Left ventricle myocardium inferior (tissue), 1 donor: Measurements from ENCODE around the gene ADAMTS9. TPM values are rescaled to one million over a fixed set of nuclear protein-coding genes. Genes with fewer than 3 reads are reported as not detected.

ENCODE experiments used
- DNase-seq: peaks from one replicate; pipeline ENCODE4 v3.0.0-alpha.2; 2020
- H3K27ac ChIP-seq: fragments of 200-600 bp; replicated peaks from 2 replicates; pipeline ENCODE4 v1.8.0; 2021
- H3K27me3 ChIP-seq: fragments of 200-600 bp; 2 replicates; pipeline ENCODE4 v1.8.0; 2021; ENCODE audit warnings: low read depth
- H3K36me3 ChIP-seq: fragments of 200-600 bp; 2 replicates; pipeline ENCODE4 v1.8.0; 2021
- H3K4me1 ChIP-seq: fragments of 200-600 bp; 2 replicates; pipeline ENCODE4 v1.8.0; 2021
- H3K4me3 ChIP-seq: fragments of 200-600 bp; 2 replicates; pipeline ENCODE4 v1.8.0; 2021; ENCODE audit warnings: mild to moderate bottlenecking, moderate library complexity
- H3K9me3 ChIP-seq: fragments of 200-600 bp; replicated peaks from 2 replicates; pipeline ENCODE4 v1.8.0; 2021
- CTCF ChIP-seq: fragments of 200-600 bp; IDR thresholded peaks from 2 replicates; pipeline ENCODE4 v1.8.0; 2021; ENCODE audit warnings: antibody characterized with exemption, mild to moderate bottlenecking, borderline replicate concordance
- intact Hi-C: fragments of 100-400 bp; cut with micrococcal nuclease; formaldehyde crosslinking; loops from one replicate; pipeline ENCODE4 v1.11.0; 2022
- total RNA-seq: library from RNA; stranded (reverse); fragmentation: NEBNext Ultra II Directional; extraction: Animal tissue kit (Norgen Biotek cat#: 25700); gene quantifications from one replicate; pipeline ENCODE4 v1.2.1, GENCODE V29; 2021
- donor health status: DM: no; HTN: yes; CAD: no; lungs with severe emphysema.

The ADAMTS9 gene
- total RNA-seq, 1 donor from 2014 or later: 14.7 TPM

- H3K9me3 ChIP-seq: no peaks in the 10 kb centered on the region
- H3K4me1 ChIP-seq: peaks cover 11% of the 10 kb centered on the region
- DNase-seq: no peak
- no peak for TF ChIP-seq CTCF
- peaks cover 60% of the 10 kb centered on the region for H3K27me3 ChIP-seq
- H3K27ac ChIP-seq: no peak overlapping the region
- intact Hi-C loops: no loop called here
- no peaks in the 10 kb centered on the region for H3K36me3 ChIP-seq
- peak overlapping the region; percentile 23 for H3K4me3 ChIP-seq
These were observed 198.9 kb downstream of the ADAMTS9 start for GRCh38 chr3:64488939-64489338.

GRCh38 chr3:64484289-64484992 is 203.4 kb downstream of the ADAMTS9 start:
- H3K4me3 ChIP-seq: no peak overlapping the region
- no peak overlapping the region for H3K27ac ChIP-seq
- H3K4me1 ChIP-seq: peaks cover 10% of the 10 kb centered on the region
- peak; percentile 69 for DNase-seq
- intact Hi-C loops: loop anchor here (2.0 kb wide), 1 partner anchor 454 kb away; no protein-coding TSS in a partner anchor
- no peaks in the 10 kb centered on the region for H3K36me3 ChIP-seq
- peak; percentile 90 for TF ChIP-seq CTCF
- H3K9me3 ChIP-seq: peaks cover 2% of the 10 kb centered on the region
- H3K27me3 ChIP-seq: peaks cover 18% of the 10 kb centered on the region

GRCh38 chr3:64483467-64483866 is 204.3 kb downstream of the ADAMTS9 start:
- Histone ChIP-seq H3K27me3 (peaks cover 10% of the 10 kb centered on the region), H3K27ac (no peak overlapping the region), H3K4me3 (no peak overlapping the region), H3K4me1 (peaks cover 3% of the 10 kb centered on the region), H3K9me3 (peaks cover 2% of the 10 kb centered on the region), H3K36me3 (no peaks in the 10 kb centered on the region)
- no peak for TF ChIP-seq CTCF
- intact Hi-C loops: no loop called here
- DNase-seq: no peak

- no peak for TF ChIP-seq CTCF
- Histone ChIP-seq H3K9me3 (no peaks in the 10 kb centered on the region), H3K36me3 (no peaks in the 10 kb centered on the region), H3K4me3 (no peak overlapping the region), H3K27ac (no peak overlapping the region), H3K27me3 (peaks cover 10% of the 10 kb centered on the region), H3K4me1 (no peaks in the 10 kb centered on the region)
- intact Hi-C loops: no loop called here
- no peak for DNase-seq
These were observed 212.8 kb downstream of the ADAMTS9 start for GRCh38 chr3:64475037-64475436.

- intact Hi-C loops: no loop called here
- H3K27ac ChIP-seq: no peak overlapping the region
- H3K4me3 ChIP-seq: no peak overlapping the region
- TF ChIP-seq CTCF: no peak
- no peaks in the 10 kb centered on the region for H3K9me3 ChIP-seq
- no peak for DNase-seq
- no peaks in the 10 kb centered on the region for H3K36me3 ChIP-seq
- no peaks in the 10 kb centered on the region for H3K4me1 ChIP-seq
- peaks cover 10% of the 10 kb centered on the region for H3K27me3 ChIP-seq
These were observed 214.3 kb downstream of the ADAMTS9 start for GRCh38 chr3:64473466-64473865.
